ENCODE measurements around the gene RCAN2. TPM values are rescaled to one million over a fixed set of nuclear protein-coding genes. Genes with fewer than 3 reads are reported as not detected.

Gene RCAN2
- total RNA-seq, 1 donor from 2014 or later, result 6.6 TPM

DNA sequence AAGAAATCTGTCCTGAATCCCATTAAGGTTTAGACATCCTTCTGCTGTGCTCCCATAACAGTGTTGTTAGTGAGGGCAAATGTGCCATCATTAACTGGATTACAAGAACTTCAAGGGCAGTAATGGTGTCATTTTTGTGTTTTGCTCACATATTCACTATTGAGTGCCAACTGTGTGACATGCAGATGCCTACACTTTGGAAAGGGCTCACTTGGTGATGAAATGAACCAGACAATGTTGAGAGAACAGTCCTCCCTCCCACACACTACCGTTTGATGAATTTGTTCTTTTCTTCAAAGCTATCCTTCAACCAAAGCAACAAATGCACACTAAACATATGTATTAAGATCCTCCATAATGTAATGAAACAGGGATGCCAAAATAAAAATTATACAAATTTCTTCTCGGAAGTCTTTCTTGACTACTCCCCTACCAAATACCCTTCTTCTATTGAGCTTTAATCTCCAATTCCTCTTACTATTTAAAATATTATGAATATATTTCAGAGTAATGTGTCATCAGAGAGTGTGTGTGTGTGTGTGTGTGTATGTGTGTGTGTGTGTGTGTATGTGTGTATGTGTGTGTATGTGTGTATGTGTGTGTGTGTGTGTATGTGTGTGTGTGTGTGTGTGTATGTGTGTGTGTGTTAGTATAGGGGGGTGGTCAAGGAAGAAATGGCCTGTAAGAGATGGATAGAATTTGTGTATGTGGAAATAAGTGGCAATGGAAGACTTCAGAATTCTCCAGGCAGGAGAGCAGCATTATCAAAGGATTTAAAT is 228.1 kb downstream of the RCAN2 start:
- intact Hi-C loops (cut with micrococcal nuclease), result no loop called here

DNA sequence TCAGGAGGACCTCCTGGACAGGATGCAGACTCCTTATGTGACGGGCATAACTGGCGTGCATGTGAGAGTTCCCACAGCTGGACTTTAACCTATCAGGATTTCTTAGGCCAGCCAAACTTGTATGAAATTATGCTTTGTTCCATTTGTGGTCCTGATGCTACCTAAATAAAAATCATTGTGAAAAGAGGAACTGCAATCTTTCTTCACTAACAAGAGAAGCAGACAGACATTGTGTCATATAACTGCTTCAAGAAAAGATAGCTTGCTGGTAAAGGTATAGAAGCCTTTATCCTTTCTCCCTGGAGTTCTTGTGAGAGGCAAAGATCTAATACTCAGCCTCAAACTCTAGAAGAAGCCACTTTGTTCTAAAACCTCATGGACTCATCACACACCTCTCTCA is 233.0 kb downstream of the RCAN2 start:
- intact Hi-C loops (cut with micrococcal nuclease), result no loop called here

DNA sequence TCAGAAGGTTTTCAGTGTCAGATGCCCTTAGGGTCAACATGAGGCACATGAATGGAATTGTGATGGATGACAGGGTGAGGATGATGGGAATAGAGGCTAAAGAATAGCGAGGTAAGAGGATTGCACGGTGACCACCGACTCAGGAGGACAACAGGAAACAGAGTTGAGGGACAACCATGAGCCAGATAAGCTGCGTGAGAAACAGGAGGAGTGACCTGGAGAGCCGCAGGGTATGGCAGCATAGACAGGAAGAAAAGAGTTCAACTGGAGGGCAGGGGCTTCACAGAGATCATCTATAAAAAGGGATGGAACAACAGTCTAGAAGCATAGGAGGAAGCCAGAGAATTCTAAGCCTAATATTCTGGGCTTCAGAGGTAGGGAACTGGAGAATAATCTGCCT is 235.7 kb downstream of the RCAN2 start:
- intact Hi-C loops (cut with micrococcal nuclease), result no loop called here

DNA sequence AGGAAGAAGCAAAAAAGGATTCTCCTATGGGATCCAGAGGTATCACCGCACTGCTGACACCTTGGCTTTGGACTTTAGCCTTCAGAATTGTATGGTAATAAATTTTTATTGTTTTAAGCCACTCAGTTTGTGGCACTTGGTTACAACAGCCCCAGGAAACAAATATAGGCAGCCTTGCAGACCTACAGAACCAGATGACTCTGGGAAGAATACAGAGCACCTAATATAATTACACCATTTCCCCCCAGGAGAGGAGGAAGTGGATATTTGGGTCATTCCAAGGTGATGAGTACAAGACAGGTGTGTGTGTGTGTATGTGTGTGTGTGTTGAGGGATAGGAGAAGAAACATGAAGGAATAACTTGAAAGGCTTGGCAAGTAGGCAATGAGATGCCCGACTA is 236.3 kb downstream of the RCAN2 start:
- intact Hi-C loops (cut with micrococcal nuclease), result no loop called here

DNA sequence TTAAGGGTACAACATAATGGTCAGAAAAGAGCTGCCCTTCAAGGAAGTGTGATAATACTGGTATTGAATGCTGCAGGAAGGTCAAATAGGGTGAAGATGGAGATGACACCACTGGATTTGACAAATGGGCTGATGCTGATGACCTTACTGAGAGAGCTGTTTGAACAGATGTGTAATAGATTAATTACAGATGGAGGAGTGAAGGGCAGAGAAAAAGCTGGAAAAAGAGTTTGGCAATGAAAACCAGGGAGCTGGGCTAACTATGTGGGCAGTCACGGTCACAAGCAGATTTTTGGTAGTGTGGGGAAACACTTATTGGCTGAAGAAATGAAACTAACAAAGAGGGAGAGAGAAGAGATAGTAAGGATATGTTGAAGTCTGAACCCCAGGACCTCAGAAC is 236.9 kb downstream of the RCAN2 start:
- intact Hi-C loops (cut with micrococcal nuclease), result no loop called here

DNA sequence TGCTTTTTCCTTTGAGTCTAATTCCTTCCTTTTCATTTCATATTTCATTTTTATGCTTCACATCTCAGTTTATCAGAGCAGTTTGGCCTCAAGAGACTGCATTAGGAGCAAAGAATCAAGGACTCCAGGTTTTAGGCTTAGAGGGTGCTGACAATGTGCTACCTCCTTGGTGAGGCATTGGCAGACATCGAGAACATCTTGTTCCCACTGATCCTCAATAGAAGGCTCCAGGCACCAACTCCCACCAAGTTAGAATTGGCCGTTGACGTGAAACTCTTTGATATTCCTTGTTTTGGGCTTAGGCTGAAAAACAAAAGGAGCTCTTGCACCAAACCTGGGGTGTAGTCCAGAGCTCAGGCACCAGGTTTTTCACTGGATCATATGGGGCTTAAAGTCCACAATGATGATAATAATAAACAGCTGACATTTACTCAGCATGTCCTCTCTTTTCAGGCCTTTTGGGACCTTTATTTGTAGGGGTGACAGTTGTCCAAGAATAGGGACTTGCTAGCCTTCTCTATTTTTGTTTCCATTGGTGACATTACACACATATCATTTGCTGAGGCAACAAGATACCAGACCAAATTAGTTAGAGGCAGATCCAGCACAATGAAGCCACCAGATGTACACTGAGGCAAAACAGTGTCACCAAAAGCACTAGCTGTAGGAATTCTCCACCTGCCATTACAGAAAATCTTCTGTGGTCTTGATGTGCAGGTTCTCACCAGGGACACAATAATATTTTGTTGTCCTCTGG is 239.5 kb downstream of the RCAN2 start:
- intact Hi-C loops (cut with micrococcal nuclease), result no loop called here

DNA sequence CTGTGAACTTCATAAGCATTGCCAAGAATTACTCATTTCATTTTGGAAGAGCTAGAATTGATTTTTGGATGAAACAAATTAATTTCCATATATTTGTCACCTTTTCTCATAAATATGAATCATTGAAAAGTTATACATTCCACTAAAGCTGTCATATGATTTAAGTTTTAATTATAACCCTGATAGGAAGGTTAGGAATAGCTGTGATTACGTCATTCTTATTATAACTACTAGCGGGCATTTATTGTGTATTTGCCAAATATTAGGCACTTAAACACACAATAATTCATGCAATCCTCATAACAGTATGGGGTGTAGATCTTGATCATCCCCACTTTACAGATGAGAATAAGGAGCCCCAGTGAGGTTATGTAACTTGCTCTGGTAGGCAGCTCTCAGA is 243.1 kb downstream of the RCAN2 start:
- intact Hi-C loops (cut with micrococcal nuclease), result no loop called here

DNA sequence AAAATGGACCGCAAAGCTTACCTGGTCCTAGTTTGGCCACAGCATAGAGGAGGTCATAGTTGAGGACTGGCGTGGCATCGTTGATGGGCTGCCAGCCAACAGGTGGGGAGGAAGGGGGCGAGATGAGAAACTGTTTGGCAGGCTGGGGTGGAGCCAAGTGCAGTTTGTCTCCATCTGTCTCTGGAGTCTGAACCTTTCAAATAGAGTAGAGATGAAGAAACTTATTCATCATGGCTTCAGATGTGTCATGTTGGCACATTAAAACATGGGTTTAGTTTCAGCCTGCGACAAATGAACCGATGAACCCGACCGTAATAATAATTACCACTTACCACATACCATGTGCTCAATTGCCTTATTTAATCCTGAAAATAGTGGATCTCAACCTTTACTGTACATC is 244.5 kb downstream of the RCAN2 start:
- intact Hi-C loops (cut with micrococcal nuclease), result no loop called here

DNA sequence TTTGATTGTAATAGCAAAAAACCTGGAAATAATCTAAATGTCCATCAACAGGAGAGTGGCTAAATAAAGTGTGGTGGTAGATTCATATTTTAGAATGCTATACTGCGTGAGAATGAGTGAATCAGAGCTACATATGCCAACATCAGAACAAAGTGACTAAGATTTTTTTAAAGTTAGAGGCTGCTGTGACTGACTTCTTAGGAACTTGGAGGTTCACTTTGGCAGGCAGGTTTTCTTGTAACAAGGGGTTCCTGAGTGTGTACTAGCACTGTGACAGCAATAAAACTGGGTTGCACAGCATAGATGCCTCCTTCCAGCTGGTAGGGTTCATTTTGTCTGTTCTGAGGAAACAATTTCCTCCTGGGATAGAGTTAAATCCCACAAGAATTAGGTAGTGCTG is 245.2 kb downstream of the RCAN2 start:
- intact Hi-C loops (cut with micrococcal nuclease), result no loop called here

DNA sequence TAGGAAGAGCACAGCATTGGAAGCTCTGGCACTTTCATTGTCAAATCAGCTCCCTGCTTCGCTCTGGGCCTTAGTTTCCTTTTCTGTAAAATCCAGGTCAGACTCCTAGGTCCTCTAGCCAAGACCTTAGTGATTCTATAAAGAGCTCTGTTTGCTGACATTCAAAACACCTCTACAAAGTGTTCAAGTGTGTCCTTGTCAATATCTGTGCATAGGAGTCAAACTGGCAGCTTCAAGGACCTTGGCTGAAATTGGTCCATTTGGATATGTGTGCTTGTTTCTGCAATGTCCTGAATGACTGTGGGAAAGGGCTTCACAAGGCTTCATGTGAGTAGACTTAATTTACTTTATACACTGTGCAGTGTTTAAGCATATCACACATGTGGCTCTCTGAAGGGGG is 246.6 kb downstream of the RCAN2 start:
- intact Hi-C loops (cut with micrococcal nuclease), result no loop called here

DNA sequence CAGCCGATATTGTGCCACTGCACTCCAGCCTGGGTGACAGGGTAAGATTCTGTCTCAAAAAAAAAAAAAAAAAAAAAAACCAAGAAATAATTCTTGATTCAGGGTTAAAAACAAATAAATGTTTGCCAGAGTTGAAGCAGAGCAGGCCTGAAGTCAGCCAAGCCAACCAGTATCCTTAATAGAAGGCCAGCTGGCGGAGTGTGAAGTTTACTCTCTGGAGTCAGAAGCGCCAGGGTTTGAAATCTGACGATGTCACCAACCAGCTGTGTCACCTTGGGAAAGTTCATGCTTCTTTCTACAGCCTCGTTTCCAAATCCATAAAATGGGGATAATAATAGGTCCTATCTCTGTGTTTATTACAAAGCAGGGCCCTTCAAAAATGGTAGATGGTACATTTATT is 247.5 kb downstream of the RCAN2 start:
- intact Hi-C loops (cut with micrococcal nuclease), result no loop called here

DNA sequence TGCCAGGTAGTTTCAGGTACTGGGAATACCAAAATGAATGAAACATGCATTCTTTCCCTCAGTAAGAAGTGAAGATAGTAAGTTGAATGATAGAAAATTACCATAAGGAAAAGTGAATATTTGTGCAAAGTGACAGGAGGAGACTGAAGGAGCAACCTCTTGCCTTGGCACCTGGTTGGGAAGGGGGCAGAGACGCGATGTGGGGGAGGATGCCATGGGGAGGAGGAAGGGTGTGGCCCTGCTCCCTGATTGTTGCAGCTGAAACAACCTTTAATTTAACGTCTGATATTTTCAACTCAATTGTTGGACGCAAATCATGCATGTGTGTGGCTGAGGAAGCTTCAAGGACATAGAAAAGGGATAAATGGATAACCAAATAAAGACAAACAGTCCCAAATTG is 248.3 kb downstream of the RCAN2 start:
- intact Hi-C loops (cut with micrococcal nuclease), result no loop called here

DNA sequence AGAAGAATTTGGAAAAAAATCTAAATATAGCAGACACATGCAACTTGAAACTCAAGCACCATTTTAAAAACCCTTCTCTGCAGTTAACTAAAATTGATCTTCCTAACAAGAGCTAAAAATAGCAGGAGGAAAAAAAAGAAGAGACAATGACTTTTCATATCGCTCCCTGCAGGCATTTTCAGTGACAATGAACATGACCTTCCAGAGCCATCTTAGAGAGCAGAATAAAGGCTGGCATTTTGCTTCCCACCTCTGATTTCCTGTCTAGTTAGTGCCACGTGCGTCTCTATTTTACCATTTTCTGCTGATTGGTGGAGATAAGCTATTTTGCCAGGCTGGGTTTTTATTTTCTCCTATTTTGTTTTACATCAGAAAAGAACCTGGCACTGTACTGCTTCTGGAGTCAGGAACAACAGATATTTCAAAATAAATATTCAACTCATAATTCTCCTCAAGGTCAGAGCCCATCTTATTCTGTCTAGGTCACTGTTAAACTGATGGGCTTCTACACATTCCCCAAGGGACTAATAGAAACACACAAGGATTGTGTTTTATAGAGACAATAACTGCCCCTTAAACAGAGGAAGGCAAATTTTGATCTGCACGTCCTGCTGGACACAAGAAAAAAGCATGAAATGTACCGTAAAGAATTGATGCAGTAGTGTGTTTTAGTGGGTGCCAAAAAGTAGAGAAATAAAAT is 250.2 kb downstream of the RCAN2 start:
- intact Hi-C loops (cut with micrococcal nuclease), result no loop called here

DNA sequence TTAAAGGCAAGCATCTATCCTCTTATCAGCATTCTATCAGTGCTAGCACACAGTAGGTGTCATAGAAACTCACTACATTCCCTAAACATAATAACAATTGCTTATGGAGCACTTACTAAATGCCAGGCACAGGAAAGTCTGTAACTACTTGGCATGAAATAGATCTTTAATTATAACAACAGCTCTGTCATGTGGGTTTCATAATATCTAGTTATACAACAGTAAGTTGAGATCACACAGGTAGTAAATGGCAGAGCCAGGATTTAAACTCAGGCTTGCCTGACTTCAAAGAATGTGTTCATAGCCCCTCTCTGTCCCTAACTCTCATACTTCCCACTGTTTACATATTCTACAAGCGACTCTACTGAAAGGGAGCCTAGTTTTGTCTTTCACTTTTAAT is 254.5 kb downstream of the RCAN2 start:
- intact Hi-C loops (cut with micrococcal nuclease), result no loop called here

DNA sequence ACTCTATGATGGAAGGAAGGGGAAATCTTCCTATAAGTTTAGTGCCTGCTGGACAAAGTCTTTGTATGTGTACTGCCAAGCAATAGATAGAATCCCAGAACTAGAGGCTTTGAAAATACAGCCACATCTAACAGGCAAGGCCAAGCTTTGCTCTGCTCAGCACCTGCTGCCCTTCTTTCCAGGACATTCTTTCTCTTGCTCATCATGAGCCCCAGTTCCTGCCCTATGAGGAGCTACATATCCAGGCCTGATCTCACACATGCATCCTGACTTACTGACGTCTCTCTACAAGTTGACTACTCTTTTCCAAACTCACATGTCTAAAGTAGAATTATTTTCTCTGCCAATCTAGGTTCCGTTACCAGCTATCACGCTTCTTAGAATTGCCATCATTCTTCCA is 256.0 kb downstream of the RCAN2 start:
- intact Hi-C loops (cut with micrococcal nuclease), result no loop called here

DNA sequence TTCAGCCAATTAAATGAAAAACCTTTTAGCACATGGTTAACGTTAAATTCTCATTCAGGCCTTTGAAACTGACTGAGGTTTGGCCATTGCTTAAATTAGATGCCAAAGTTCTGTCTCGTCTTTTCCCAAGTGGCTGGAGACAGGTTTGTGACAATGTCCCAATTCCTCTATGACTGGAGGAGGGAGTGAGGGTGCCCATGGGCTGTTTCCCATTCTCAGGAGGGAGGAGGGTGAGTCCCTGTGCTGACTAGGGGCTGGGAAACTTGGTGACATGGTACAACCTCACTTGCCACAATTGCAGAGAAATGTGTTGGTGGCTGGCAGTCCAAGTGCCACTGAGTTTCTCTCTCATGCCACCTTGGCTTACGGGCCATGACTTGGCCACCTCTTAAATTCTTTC is 256.5 kb downstream of the RCAN2 start:
- intact Hi-C loops (cut with micrococcal nuclease), result no loop called here

DNA sequence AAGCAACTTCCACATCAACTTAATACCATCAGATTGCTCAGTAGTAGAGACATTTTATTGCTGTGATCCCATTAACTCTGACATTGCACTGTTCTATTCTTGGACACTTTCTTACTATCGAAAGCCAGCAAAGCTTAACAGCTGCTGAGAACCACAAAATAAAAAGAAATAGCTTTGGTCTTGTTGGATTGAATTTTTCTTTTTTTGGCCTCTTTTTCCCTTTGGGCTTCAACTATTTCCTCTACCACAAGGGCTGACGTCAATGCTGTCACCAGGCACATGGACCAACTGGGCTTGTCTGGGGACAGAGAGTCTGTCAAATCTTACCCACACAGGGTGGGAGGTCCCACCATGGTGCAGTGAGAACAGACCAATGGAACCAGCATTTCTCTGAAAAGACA is 257.1 kb downstream of the RCAN2 start:
- intact Hi-C loops (cut with micrococcal nuclease), result no loop called here

DNA sequence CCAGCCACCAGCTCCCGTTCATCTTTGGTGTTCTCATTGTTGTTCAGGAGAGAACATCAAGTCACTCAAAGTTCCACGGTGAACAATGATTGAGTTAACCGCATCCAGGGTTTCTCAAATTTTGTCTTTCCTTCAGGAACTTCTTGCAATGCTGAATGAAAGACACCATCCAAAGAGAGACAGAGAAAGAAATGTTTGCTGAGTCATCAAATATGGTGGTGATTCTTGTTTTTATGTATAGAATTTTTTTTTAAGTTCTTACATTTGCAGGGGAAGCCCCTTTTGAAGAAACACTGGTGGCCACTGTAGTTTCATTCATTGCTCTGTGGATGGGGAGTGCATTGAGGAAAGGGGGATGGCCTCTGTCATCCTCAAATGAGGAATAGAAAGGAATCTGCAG is 258.1 kb downstream of the RCAN2 start:
- intact Hi-C loops (cut with micrococcal nuclease), result no loop called here

DNA sequence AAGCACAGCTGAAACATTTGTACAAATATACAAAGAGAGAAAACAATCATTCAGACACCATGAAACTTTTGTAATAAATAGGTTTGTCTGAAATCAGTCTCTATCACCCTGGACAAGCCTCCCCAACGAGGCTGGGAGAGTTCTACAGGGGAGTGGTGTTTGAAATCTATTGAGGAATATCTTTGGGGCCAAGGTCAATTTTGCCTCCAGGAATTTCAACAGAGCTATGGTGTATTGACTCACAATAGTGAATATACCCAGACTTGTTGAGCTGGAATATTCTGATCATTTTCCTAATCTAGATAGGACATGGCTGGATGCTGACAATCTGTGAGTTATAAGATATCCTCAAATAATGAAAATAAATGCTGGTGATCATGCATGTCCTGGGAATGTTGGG is 269.0 kb downstream of the RCAN2 start:
- intact Hi-C loops (cut with micrococcal nuclease), result loop anchor here (5.0 kb wide), 1 partner anchor 180 kb away; no protein-coding TSS in a partner anchor

DNA sequence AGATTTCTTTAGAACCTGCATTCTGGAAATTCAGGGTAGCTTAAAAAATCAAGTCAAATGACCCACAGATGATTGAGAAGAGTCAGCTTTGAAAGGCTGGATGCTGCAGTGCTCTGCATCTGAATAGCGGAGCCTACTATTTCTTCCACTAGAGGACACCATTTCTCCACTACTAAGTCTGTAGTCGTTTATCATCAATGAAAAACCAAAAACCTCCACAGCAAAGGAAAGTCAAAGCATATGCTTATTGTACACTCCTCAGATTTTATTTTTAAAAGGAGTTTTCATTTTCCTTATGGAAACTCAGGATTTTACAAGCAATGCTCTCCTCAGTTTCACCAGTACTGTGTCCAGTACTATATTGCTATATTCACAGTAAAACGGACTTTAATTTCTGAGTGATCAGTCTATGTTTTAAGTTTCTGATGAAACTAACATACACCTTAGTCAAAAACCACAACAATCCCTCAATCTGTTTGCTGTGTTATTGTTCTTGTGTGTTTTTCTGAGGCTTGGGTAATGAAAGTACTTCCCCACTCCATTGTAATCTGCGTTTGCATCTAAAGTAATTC is 269.9 kb downstream of the RCAN2 start:
- intact Hi-C loops (cut with micrococcal nuclease), result loop anchor here (1.0 to 5.0 kb wide), 5 partner anchors 131 to 559 kb away; no protein-coding TSS in a partner anchor

DNA sequence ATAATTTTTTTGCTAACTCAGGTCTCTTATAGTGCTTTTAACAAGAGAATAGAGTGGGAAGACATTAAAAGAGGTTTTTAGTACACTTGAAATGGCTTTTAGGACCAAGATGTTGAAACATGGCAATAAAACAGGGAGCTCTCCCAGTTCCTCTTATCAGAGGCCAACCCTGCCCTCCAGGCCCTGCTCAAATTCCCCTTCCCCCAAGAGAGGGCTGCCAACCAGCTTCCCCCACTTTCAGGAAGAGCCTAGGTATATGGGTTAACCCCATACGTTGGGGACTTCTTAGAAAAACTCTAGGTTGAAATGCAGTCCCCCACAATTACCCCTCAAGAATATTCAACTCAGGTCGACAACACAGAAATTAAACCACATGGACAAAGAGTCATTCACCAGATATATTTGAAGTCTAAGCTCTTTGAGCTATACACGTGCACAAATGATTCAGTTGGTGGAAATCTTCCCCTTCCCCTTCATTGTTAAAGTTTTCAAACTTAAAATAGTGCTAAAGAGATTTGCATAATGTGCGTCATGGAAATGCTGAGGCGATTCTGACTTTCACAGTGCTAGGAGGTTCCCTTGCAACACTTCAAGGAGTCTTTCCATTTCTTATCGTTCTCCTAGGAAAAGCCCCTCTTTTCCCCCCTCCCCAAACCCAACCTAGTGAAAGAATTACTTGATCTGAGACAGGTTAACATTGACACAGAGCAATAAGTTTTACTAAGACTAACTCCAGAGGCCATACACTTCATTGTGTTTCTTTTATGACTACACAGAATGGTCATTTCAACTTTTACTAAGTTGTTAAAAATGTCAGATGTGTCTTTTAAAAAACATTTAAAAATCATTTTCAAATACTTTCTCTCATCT is 270.7 kb downstream of the RCAN2 start:
- intact Hi-C loops (cut with micrococcal nuclease), result loop anchor here (1.0 to 5.0 kb wide), 5 partner anchors 130 to 560 kb away; no protein-coding TSS in a partner anchor
